ENCODE data around the gene ARID3A. TPM values are rescaled to one million over a fixed set of nuclear protein-coding genes. Genes with fewer than 3 reads are reported as not detected.
"Not testable (repeated sequence)": the region's sequence is repeated elsewhere in the genome, so short reads cannot be mapped to it uniquely, and the experiment has no call there.

ARID3A gene
- total RNA-seq, 2 donors from 2014 or later, result 31.7 to 34.0 TPM

GRCh38 chr19:1023883-1024188, 98.0 kb downstream of the ARID3A start:
- ATAC-seq (replicated peaks in 1 of 2); H3K27ac Mint-ChIP-seq; DNase-seq; H3K4me3 Mint-ChIP-seq; H3K9me3 Mint-ChIP-seq; H3K36me3 Mint-ChIP-seq (ENCODE audit: insufficient read depth in 2 of 2); H3K27me3 Mint-ChIP-seq (ENCODE audit: low read depth): not testable (repeated sequence)
- peaks cover 34% of the 10 kb centered on the region for H3K4me1 Mint-ChIP-seq (ENCODE audit: low read depth)

DNA sequence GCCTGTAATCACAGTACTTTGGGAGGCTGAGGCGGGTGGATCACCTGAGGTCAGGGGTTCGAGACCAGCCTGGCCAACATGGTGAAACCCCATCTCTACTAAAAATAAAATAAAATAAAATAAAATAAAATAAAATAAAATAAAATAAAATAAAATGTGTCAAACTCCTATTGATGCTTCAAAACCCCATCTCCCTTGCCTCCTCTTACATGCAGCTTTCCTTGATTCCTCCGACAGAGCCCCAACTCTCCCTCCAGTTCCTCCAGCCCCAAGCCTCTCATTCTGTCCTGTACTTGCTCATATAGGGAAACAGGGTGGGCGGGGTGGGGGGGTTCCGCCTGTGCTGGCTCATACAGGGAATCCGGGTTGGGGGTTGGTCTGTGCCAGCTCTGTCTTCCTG, 99.2 kb downstream of the ARID3A start:
- not testable (repeated sequence) for H3K36me3 Mint-ChIP-seq (ENCODE audit: insufficient read depth in 2 of 2); H3K9me3 Mint-ChIP-seq; ATAC-seq (replicated peaks in 1 of 2); H3K27ac Mint-ChIP-seq; H3K27me3 Mint-ChIP-seq (ENCODE audit: low read depth)
- peak in 1 of 2 donors; percentile 38 for DNase-seq
- Mint-ChIP-seq H3K4me3 (peak overlapping the region in 1 of 2 donors; percentile 1), H3K4me1 (ENCODE audit: low read depth) (peaks cover 36% of the 10 kb centered on the region)

Other genes with a start within 250 kb of the ARID3A start
- 10 to 100 TPM; 10.0 to 11.4 TPM for gene FSTL3, start 249.6 kb upstream of the ARID3A start, total RNA-seq
- under 1 TPM in 1 of 2 donors, not detected in 1; 0.22 TPM for gene PRSS57, start 230.6 kb upstream of the ARID3A start, total RNA-seq
- gene PALM, start 217.1 kb upstream of the ARID3A start, total RNA-seq, result 1 to 10 TPM in 1 of 2 donors, under 1 TPM in 1; 0.72 to 2.0 TPM
- not detected for gene MISP, start 174.9 kb upstream of the ARID3A start, total RNA-seq
- gene PTBP1, start 128.6 kb upstream of the ARID3A start, total RNA-seq, result 100 to 1,000 TPM; 515 to 611 TPM
- not detected for gene PLPPR3, start 104.1 kb upstream of the ARID3A start, total RNA-seq
- not detected for gene AZU1, start 98.2 kb upstream of the ARID3A start, total RNA-seq
- gene PRTN3, start 85.0 kb upstream of the ARID3A start, total RNA-seq, result not detected
- gene ELANE, start 73.7 kb upstream of the ARID3A start, total RNA-seq, result not detected
- 1 to 10 TPM; 2.1 to 3.1 TPM for gene CFD, start 66.4 kb upstream of the ARID3A start, total RNA-seq
- gene MED16, start 32.8 kb upstream of the ARID3A start, total RNA-seq, result 10 to 100 TPM; 59.8 to 62.2 TPM
- not detected for gene RNU6-9, start 32.6 kb upstream of the ARID3A start, total RNA-seq
- gene R3HDM4, start 12.8 kb upstream of the ARID3A start, total RNA-seq, result 100 to 1,000 TPM; 109 to 126 TPM
- 1 to 10 TPM; 1.0 to 3.6 TPM for gene KISS1R, start 8.7 kb upstream of the ARID3A start, total RNA-seq
- 10 to 100 TPM; 59.6 TPM for gene WDR18, start 58.3 kb downstream of the ARID3A start, total RNA-seq
- under 1 TPM; 0.10 to 0.35 TPM for gene GRIN3B, start 74.4 kb downstream of the ARID3A start, total RNA-seq
- 100 to 1,000 TPM; 125 to 127 TPM for gene TMEM259, start 95.1 kb downstream of the ARID3A start, total RNA-seq
- not detected for gene RNU6-2, start 95.5 kb downstream of the ARID3A start, total RNA-seq
- 100 to 1,000 TPM in 1 of 2 donors, 10 to 100 TPM in 1; 98.9 to 124 TPM for gene CNN2, start 100.6 kb downstream of the ARID3A start, total RNA-seq
- 10 to 100 TPM; 34.3 to 37.1 TPM for gene ABCA7, start 114.1 kb downstream of the ARID3A start, total RNA-seq
- gene ARHGAP45, start 141.1 kb downstream of the ARID3A start, total RNA-seq, result 100 to 1,000 TPM; 235 to 236 TPM
- 100 to 1,000 TPM; 176 to 179 TPM for gene POLR2E, start 169.3 kb downstream of the ARID3A start, total RNA-seq
- 100 to 1,000 TPM; 251 to 308 TPM for gene GPX4, start 178.0 kb downstream of the ARID3A start, total RNA-seq
- gene SBNO2, start 248.2 kb downstream of the ARID3A start, total RNA-seq, result 100 to 1,000 TPM; 142 to 146 TPM

Data from activated T-cell treated with anti-CD3 and anti-CD28 coated beads, Interleukin-2, amount 50 U/mL, for 72 hours (primary cell).